HG02943 (cell line): Measurements from ENCODE around the gene STT3A.
"Not testable (repeated sequence)": the region's sequence is repeated elsewhere in the genome, so short reads cannot be mapped to it uniquely, and the experiment has no call there.

Experiments
- ATAC-seq: cut with Tn5 transposase; IDR thresholded peaks from one replicate; pipeline ENCODE4 v1.9.1; 2021; ENCODE audit warnings: mild to moderate bottlenecking, low read depth, moderate library complexity; ENCODE audit not compliant: unreplicated experiment

STT3A gene

GRCh38 chr11:125592305-125593113 is at the start of gene STT3A:
Gene STT3A (plus strand): TSS chr11:125592852. CDS start chr11:125595916, 3,064 bp downstream.
- peak; percentile 98 for ATAC-seq

- no peak for ATAC-seq
These were observed 41.9 kb upstream of the STT3A start for GRCh38 chr11:125550780-125551179.

GRCh38 chr11:125551835-125552342 is 40.8 kb upstream of the STT3A start:
- ATAC-seq, result no peak

GRCh38 chr11:125552927-125553326 is 39.7 kb upstream of the STT3A start:
- no peak for ATAC-seq

GRCh38 chr11:125553357-125553756 is 39.3 kb upstream of the STT3A start:
- no peak for ATAC-seq

GRCh38 chr11:125554038-125554437 is 38.6 kb upstream of the STT3A start:
- no peak for ATAC-seq

- no peak for ATAC-seq
These were observed 32.8 kb upstream of the STT3A start for GRCh38 chr11:125559888-125560287.

GRCh38 chr11:125561924-125562323 is 30.7 kb upstream of the STT3A start:
- no peak for ATAC-seq

GRCh38 chr11:125562430-125562829 is 30.2 kb upstream of the STT3A start:
- no peak for ATAC-seq

GRCh38 chr11:125564357-125564756 is 28.3 kb upstream of the STT3A start:
- ATAC-seq, result no peak

GRCh38 chr11:125566235-125566634 is 26.4 kb upstream of the STT3A start:
- ATAC-seq, result no peak

GRCh38 chr11:125568970-125569914 is 23.4 kb upstream of the STT3A start, which contains the start of gene EI24:
Gene EI24 (plus strand): TSS chr11:125569477. CDS start chr11:125572528, 3,051 bp downstream.
- peak; percentile 95 for ATAC-seq

- peak; percentile 24 for ATAC-seq
These were observed 22.6 kb upstream of the STT3A start for GRCh38 chr11:125569915-125570621.

GRCh38 chr11:125570952-125571351 is 21.7 kb upstream of the STT3A start:
- ATAC-seq, result no peak

GRCh38 chr11:125572916-125573315 is 19.7 kb upstream of the STT3A start:
- no peak for ATAC-seq

GRCh38 chr11:125577181-125577580 is 15.5 kb upstream of the STT3A start:
- not testable (repeated sequence) for ATAC-seq

- no peak for ATAC-seq
These were observed 13.9 kb upstream of the STT3A start for GRCh38 chr11:125578783-125579182.

GRCh38 chr11:125579811-125580210 is 12.8 kb upstream of the STT3A start:
- ATAC-seq, result no peak

GRCh38 chr11:125583496-125583895 is 9.2 kb upstream of the STT3A start:
- no peak for ATAC-seq

- ATAC-seq, result no peak
These were observed 7.2 kb upstream of the STT3A start for GRCh38 chr11:125585487-125585886.
